Ecto neural progenitor cell (in vitro differentiated cells): Measurements from ENCODE around the gene FRAS1.
"Not testable (repeated sequence)": the region's sequence is repeated elsewhere in the genome, so short reads cannot be mapped to it uniquely, and the experiment has no call there.

Source experiments
- DNase-seq: peaks from one replicate; pipeline ENCODE4 v3.0.0-alpha.2; 2018; ENCODE audit warnings: low spot score

Gene FRAS1

DNA sequence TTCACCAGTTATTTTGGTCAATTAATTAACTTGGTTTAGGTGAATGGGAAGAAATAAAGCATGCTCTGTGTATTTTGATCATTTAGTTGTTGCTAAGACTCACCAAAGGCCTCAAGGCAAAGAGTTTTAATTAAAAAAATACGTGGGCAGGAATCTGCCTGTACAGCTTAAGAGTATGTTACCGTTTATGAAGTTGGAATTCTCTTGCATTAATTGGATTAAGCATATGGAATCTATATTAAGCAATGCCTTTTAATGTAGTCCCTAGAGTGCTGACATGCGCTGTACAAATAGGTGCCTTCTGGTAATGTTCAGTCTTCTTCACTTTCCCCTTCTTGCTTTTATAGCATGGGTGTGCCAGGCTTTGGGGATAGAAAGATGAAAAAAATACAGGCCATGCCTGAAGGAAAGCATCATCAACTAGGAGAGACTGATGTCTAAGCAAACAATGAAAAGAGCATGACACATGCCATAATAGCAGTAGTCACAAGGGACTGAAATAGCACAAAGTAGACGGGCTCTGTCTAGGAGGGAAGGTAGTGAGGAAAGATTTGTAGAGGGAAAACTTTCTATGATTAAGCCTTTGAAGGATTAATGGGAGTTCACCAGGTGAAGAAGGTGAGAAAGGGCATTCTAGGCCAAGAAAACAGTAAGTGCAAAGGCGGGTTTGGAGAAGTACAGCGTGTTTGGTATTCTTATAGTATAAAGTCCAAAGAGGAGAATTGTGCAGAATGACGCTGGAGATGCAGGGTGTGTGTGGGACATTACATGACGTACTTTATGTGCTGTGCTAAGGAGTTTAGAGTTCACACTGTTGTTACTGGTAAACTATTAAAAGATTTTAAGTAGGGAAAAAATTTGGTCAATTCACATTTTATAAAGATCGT, 268.4 kb downstream of the FRAS1 start:
- DNase-seq: no peak

DNA sequence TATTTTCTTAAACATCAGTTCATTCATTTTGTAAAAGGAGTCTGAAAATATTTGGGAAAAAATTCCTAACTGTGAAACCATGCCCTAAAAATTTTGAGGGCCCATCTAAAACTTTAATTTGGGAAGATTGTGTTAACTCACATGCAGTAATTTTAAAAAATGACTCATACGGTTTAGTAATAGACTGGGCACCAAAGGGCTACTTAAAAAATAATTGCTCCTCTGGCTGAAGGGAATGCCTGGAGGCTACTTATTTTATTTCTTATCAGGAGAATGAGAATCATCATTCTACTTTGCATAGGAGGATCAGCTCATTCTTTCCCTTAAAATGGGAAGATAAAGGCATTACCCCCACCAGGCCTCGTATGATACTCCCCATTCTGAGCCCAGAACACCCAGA, 271.5 kb downstream of the FRAS1 start:
- DNase-seq: not testable (repeated sequence)

DNA sequence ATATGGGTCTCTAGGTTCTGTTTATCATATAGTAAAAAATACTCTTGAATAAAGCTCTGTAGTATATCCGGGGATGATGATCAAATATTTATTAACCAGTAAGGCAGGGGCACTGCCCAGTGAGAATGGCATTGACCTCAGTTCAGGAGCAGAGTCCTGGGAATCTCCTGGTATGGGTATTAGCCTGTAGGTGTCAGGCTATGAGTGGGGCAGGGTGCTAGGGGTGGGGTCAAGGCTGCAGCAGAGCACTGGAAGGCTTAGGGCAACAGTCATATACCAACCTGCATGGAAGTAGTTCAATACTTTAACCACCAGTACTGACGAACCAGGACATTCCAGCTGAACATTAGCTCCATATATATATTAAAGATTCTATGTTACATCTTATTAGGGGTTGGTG, 274.1 kb downstream of the FRAS1 start:
- no peak for DNase-seq

DNA sequence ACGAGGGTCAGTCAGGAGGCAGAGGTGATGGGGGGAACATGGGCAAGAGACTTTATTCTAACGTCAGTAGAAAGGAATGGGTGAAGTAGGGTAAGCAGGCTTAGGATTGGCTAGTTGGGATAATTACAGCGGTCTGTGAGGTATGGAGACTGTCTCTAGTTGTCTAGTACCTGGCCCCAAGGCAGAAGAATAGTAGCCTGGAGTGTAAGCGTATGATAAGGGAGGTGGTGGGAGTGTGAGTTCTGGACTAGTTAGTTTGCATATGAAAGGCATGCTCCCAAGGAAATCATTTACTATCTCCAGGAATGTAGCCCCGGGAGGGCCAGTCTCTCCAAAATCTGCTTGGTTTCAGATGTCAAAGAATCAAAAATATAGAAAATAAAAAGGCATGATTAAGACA, 274.8 kb downstream of the FRAS1 start:
- no peak for DNase-seq

DNA sequence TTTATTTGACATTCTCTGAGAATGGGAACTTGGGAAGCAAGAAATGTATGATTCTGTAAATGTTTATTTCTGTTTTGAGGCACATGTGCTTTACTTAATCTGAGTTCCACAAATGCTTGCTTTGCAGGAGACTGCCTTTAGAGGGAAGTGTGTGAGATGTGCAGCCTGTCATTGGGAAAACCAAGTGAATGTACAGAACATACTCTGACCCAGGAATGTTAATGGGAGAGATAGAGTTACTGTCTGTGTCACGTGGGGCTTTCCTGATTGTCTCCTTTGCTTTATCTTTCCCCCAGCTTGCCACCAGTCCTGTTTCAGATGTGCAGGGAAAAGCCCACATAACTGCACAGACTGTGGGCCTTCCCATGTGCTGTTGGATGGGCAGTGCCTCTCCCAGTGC, 275.9 kb downstream of the FRAS1 start:
- no peak for DNase-seq

DNA sequence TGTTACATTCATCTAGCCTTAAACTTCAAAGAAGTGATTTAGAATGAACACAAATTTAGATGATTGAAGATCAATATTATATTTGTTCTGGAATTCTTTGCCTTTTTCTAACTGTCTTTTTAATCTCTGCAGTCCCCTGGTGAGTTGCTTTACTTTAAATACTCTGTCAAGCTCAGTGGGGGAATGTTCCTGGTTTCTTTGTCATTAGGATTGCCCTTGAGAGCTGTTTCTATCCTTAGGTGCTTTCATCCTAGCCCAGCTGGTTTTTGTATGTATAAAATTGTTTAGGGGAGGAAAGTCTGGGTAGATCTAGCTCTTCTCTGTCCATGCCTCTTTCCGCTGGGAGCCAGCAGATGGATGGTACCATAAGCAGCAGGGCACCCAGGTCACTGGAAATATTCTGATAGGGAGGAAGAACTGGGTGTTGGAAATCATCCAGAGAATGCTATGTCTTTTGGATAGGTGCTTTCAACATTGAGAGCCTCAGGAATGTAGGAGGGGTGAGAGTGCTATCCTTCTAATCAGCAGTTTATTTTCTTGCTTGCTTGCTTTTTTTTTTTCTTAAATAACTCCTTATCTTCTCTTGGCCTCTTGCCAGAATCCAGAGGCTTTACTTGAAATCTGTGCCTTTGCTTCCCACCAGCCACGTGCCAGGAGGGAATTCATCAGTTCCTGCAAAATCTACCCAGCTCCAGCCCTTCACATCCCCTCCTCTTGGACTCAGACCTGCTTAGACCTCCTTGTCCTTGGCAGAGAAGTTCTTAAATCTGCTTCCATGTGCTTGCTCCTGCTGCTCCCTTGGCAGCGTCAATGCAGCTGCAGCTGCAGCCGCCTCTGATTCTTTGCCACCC, 279.2 kb downstream of the FRAS1 start:
- no peak for DNase-seq

DNA sequence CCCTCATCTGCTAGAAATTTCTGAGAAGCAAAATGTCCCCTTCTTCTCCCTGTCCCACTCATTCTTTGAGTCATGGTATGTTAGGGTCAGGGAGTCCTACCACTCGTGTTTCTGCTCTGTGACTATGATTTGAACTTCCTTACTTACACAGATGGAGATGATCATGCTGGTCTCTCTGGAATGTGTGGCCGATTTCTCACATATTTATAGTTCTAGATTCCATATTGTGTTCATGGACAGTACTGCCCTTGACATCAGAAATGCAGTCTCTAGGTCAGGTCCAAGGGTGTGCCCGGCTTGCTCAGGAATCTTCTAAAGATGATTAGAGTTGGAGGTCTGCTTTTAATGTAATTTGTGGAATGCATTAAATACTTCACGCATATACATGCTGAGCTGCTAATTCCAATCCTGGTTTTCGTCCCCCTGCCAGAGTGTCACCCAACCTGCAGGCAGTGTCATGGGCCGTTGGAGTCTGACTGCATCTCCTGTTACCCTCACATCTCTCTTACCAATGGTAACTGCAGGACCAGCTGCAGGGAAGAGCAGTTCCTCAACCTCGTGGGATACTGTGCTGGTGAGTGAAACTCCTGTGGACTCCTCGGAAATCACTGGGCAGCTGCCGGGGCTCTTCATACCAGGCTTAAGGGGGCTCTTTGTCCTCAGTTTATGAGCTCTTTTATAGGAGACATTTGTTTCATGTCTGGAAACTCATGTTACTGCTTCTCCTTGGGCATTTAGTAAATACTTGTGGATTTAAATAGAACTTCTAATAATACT, 280.3 kb downstream of the FRAS1 start:
- DNase-seq: no peak

DNA sequence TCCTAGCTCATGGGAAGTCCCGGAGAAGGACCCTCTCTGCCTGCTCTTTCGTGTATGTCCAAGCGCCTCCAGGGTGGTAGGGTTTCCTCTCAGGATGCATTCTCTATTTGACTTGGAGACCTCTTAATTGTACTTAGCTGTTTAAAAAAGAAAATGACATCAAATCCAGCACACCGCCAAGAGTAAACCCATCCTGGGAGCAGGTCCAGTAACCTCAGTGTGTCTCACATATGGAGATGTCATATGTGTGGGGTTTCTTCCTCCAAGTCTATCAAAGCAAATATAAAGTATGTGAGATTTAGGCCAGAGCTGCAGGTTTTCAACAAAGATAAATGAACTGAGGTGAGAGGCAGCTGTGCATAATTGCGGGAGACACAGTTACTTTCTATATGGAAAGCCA, 285.0 kb downstream of the FRAS1 start:
- no peak for DNase-seq

DNA sequence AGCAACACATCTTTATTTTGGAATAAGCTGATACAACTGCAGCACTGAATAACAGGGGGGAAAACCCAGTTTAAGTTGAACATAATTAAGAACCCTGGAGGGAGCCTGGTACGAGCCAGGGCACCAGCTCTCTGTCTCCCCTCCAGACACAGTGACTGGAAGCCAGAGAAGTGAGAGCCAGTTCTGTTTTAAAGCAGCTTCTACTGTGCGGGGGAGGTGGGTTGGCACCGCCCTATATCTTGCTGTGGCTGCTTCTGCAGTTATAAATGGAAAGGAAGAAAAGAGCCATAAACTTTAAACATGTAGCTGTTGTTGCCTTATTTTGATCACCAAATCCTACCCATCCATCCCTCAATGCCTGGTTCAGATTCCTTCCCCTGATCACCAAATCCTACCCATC, 286.6 kb downstream of the FRAS1 start:
- DNase-seq: no peak

DNA sequence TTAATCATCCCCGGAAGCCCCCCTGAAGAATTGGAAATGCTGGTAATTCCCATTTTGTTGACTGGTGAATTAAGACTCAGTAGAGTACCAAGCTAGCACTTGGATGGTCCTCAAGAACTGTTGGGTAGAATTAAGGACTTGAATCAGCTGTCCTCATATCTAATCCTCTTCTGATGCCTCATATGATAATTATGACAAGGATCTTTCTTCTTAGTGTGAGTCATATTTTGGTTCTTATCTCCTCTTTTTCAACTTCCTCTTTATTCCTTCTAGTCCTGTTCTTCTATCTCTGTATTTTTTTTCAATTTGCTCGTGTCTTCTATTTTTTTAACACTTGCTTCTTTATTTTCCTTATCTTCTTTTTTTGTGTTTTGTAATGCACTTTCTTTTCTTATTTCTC, 288.1 kb downstream of the FRAS1 start:
- no peak for DNase-seq

DNA sequence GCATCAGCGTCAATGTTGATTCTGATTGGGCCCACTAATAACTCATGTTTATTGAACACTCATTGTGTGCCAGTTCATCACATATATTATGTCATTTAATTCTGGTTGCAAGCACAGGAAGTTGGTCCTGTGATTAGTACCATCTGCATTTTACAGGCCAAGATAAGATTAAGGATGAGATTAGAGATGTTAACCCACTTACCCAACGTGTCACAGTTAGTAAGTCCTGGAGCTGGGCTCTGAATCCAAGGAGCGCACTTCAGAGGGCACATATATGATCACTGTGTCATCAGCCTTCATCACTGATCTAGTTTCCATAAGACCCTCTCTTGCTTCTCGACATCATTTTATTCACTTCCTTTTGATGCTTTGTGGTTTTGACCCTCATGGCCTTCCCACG, 289.1 kb downstream of the FRAS1 start:
- no peak for DNase-seq

DNA sequence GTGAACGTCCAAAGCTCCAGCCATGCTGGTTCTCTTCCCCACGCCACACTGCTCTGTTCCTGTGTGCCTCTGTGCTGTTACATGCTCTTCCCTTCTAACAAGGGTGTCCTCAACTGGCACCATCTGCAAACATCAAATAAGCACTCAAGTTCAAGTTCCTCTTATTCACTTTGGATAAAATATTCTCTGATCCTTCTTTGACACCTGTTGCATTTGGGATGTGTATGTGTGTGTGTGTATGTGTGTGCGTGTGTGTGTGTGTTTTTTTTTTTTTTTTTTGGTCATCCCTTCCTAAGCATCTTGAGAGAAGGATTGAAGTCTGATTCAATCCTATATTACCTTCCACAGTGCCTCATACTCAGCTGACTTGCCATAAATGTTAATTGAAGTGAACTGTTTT, 290.4 kb downstream of the FRAS1 start:
- DNase-seq: no peak

DNA sequence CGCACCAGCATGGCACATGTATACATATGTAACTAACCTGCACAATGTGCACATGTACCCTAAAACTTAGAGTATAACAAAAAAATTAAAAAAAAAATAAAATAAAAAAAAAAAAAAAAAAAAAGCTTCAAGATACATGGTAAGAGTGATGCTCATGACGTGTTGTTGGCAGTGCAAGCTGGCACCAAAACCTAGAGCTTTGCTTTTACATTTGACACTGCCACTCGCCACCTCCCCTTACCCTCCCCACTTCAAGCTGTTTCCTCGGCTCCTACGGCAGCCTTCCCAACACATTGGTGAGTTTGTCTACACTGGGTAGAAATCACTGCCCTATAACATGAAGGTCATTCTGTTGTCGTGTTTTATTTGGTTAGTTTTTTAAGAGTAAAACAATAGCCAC, 296.8 kb downstream of the FRAS1 start:
- DNase-seq: no peak

DNA sequence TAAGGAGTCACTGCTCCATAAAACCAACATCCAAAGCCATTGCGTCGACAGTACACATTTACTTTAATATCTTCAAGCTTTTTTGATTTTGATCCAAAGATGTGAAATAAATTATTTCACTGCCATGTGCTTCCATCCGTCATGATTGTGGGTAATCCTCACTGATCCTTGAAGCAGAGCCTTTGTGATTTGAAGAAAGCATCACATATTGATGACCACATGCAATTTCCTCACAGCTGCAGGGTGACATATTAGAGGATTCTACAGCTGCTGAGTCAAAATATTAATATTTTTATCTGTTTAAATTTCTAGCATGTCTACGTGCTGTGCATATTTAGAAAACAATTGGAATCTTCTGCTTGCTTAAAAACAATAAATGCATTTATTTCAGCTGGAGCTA, 297.7 kb downstream of the FRAS1 start:
- DNase-seq: no peak

DNA sequence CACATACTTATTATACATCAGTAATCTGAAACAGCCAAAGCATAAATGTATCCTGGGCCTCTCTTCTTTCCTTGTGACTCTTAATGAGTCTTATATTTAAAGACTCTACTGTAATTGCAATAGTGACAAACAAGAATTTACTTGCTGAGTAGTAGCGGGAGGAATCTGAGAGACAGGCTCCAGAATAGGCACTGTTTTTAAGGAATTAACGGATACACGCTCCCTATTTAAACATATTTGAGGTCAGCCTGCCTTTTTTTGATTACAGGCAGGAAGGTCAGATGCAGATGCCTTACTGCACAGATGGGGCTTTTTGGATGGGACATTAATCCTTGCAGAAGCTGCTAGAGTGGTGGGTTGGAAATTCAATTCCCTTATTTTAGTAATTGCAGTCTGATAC, 298.2 kb downstream of the FRAS1 start:
- no peak for DNase-seq

DNA sequence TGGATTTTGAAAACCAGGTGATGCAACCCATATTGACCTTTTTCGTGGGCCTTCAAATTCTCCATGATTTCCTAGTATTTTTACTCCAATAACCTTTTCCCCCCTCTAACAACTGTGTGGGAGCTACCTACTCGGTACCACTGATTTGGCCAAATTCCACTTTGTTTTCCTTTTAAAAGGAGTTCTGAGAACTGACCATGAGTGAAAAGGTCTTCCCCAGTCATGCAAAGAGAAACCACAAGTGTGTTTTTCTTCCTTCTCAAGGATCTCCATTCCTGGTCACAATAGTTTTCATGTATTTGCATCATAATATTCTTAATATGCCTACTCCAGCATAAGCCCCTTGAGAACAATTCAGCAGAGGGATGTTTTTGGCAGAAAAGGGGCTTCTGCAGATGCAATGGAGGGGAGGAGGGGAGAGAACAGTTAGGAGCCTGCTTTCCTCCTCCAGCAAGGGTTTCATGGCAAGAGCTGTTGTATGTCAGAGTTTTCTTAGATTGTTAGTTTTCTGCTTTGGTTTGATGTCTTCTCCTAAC, 299.2 kb downstream of the FRAS1 start:
- no peak for DNase-seq

DNA sequence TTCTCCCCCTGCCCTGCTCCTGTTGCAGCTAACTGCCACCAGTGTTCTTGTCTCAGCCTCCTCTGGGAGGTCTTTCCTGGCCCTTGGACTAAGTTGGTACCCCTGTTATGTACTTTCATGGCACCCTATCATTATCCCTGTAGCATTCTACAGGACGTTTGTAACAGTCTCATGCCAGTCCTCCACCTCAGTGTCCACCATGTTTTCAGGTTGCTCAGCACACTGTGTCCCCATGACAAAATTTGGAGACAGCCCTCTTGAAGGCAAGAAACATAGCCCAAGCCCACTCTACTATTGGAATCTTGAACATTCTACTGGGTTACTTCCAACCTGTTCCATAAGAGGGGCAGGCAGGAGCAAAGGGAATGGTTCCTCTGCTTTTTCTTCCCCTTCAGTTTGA, 300.0 kb downstream of the FRAS1 start:
- DNase-seq: no peak

DNA sequence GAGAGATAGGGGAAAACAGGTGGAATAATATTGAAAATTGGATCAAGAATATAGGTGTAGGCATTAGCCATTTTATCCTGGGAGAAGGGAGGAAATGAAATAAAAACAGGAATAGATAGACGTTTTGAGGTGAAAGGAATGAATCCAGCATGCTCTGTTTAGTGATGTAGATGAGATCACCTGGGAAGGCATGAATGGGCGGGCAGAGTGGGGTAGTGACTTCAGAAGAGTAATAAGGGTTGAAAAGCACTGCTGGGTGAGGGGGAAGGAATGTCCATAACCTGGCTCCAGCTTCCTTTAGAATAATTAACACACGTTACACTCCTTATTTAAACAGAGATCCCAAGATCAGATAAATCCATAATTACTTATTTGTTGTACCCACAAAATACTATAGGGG, 303.3 kb downstream of the FRAS1 start:
- DNase-seq: no peak

DNA sequence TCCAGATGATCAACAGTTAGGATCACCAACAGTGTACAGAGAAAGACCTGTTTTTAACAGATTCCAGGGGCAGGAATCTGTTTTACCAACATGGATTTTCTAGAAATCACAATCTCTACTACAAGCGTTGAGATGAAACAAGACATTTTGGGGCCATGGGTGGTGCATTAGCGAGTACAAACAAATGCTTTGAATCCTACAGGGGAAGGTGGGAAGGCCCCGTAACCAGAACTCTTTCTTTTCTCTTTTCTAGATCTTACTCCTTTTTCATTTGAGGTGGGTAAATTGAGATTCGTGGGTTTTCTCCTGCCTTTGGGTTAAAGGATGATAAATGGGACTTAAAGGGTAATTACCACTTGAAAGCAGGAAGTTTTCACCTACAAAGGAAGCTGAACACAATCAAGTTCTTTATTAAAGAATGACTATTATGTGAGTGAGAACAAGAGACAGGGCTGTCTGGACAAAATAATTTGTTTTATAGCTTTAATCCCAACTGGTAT, 304.5 kb downstream of the FRAS1 start:
- DNase-seq: no peak

DNA sequence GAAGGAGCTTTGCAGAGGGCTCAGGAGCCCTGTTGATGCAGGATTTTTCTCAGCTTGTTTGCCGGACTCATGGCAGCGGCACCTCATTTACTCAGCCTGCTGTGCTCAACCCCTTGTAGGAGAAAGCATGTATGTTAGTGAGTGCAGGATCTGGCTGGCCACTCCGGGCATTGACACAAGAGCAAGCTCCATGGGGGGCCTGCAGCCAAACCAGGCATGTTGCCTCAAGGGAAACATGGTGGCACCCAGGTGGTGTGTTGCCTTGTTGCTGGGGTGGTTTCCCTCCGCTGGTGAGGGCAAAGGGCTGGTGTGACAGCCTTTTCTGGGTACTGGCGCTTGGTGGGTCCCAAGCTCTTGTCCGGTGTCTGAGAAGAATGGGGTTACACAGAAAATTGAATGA, 305.2 kb downstream of the FRAS1 start:
- no peak for DNase-seq

DNA sequence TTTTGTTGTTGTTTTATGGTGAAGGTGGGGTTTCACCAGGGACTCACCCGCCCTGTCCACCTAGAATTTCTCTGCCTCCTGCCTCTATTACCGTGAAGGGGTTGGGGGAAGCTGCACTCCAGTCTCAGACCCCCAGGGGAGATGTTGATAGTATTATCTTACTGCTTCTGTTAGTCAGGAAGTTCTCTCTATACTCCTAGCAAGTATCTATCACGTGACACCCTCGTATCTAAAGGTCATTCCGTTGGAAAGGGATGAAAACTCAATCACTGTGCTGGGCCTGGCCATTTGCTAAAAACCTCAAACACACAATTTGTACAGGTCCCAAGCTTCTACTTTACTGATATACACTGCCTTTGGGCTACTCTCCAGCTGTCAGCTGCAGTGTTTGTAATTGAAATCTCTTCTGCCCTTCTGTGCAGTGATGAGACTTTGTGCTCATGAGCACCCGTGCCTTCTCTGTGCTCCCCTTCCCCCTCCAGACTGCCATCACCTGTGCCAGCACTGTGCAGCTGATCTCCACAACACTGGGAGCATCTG, 306.0 kb downstream of the FRAS1 start:
- no peak for DNase-seq

DNA sequence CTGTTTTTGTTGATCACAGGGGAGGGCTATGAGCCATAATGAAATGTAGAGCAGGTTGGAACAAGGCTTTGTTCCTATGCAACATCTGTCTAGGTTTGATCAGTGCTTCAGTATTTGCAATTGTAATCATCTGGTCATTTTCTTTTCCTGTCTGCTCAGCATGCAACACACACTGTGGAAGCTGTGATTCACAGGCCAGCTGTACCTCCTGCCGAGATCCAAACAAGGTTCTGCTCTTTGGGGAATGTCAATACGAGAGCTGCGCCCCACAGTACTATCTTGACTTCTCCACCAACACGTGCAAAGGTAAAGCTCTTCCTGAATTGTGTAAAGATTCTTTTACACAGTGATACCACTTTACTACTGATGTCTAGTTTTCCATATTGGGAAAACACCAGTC, 312.6 kb downstream of the FRAS1 start:
- DNase-seq: no peak
